ENCODE data around the gene CXCL3.

Gene CXCL3

DNA sequence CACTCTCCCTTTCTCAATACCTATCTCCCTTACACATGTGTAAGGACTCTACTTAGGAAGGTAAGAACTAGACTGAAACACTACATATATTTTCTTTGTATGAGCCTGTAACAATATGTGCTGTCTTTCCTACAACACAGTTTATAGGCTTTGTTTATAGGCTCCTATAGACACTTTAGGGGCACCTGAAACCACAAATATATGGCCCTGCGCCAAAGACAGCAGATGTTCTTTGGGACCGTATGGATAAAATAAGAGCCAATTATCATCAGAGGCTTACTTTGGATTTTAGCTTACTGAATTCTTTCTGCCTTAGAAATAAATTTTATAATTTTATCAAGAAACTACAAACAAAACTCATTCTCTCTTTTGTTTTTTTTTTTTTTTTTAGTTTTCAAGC is 16.6 kb upstream of the CXCL3 start:
- DNase-seq = no peak

DNA sequence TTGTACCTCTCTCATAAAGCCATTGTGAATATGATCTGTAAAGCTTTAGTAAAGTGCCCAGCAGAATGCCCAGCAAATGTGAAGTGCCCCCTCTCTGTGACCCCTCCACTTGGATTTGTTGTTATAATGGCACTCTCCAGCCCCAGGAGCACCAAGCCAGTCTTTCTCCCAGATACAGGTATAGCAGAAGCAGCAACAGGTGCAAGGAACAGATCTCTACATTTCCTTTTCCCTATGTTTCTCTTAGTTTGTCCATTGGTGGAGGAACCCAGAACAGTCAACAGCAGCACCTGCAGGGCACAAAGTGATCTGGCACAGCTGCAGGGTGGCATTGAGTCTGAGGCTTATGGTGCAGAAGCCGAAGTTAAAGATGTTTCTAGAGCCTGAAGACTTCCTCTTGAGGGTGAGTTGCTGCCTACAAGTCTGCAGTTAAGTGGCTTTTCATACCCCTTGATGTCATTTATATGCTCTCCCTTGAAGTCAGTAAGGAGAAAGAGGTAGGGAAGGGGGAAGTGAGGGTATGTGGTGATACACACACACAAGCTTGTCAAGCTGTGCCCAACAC is 16.1 kb upstream of the CXCL3 start:
- no peak for DNase-seq

DNA sequence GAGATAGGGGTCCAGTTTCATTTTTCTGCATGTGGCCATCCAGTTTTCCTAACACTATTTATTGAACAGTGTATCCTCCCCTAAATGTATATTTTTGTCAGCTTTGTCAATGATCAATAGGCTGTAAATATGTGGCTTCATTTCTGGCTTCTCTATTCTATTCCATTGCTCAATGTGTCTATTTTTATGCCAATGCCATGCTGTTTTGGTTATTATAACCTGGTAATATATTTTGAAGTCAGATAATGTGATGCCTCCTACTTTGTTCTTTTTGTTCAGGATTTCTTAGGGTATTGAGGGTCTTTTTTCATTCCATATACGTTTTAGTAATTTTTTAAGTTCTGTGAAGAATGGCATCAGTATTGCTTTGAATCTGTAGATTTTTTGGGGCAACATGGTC is 8.7 kb upstream of the CXCL3 start:
- no peak for DNase-seq

DNA sequence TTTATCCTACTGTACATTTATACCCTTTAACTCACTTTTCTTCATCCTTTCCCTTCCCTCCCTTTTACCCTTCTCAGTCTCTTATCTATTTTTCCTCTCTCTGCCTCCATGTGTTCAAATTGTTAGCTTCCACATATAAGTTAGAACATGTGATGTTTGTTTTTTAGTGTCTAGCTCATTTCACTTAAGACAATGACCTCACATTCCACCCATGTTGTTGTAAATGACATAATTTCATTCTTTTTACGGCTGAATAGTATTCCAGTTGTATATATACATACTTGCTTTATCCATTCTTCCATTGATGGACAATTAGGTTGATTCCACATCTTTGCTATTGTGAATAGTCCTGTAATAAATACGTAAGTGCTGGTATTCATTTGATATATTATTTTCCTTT is 7.3 kb upstream of the CXCL3 start:
- no peak for DNase-seq

DNA sequence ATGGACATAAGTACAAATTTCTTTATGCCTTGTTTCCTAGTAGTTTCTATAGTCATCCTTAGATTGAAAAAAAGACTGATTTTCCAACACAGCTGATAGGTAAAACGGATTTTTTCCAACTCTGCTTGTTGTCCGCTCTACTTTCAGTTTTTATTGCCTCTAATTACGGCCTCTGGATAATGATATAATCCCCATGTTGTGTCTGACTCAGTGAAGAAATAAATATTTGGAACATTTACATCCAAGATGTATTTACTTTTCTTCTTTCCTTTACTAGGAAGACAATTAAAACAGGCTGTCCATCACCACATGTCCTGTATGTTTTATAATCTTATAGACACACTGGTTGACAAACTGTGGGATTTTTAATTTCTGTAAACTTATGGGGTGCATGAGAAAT is 6.8 kb upstream of the CXCL3 start:
- DNase-seq = no peak

DNA sequence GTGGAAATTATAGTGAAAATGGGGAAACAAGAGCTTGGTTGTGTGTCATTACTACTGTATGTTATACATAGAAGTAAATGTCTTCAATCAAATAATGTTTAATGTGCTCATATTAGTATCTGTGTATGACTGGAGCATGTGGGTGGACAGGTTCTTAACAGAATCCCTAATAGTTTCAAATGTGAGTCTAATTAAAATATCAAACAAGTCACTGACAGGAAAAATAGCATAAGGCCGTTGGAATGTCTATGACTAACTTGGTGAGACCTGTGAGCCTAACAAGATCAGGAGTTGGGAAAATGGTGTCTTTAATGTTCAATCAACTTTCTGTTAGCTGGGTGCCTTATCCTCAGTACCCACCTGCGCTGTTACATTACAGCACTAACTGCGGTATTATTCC is 6.2 kb upstream of the CXCL3 start:
- DNase-seq = no peak

DNA sequence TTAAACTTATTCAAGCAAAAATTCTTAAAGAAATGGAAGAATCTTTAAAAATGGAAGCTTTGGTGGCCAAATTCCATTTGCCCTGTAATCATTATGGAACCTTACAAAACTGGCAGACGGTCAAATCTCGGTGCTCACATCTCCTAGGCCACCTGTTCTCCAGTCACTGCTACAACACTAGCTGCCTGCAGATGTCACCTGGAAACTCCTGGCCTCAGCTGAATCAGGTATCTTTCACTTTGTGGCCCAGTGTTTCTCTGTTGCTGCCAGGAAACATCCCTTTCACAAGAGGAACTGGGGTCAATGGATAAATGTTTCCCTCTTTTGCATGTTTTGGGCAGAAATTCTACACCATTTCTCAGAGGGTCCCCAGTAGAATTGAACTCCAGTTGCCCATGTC is 4.2 kb upstream of the CXCL3 start:
- DNase-seq = no peak

DNA sequence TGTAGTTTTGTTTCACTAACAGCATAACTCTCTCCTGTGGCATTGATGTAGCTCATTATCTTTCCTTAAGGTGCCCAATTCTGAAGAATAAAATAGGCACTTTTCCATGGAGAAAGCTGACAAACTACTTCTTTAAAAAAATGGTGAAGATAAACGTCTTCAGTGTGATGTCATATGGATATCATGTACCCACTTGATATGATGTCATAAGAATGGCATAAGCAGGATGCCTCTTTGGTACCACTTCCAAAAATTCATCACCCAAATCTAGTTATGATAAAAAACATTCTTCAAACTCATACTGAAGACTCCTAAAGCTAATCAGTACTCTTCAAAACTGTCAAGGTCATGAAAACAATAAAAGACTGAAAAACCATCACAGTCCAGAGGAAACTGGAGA is 2.9 kb upstream of the CXCL3 start:
- DNase-seq = no peak

DNA sequence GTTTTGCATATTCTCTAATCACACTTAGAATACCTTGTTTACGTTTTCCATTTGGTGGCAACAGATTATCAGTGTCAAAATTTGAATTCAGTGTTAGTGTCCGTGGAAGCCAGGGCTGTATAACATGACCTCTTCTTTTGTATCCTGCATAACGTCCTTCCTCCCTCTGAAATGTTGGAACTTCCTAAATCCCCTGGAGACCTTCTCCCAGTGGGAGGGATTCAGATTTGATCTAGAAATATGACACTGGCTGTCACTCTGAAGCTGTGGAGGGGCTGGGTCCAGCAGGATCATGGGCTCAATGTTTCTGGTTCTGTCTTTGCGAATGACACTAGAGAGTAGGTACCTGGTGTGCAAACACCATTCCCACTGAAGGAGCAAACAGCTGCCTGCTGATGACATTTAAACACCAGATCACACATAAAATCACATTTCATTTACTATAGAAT is 850 bp upstream of the CXCL3 start:
- DNase-seq = no peak

DNA sequence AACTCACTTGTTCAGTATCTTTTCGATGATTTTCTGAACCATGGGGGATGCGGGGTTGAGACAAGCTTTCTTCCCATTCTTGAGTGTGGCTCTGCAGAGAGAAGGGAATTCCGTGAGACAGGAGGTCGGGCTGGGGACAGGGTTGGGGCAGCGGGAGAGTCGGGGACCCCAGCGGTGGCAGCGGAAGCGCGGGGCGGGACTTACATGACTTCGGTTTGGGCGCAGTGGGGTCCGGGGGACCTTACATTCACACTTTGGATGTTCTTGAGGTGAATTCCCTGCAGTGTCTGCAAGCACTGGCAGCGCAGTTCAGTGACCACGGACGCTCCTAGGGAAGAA is 434 bp downstream of the CXCL3 start:
- DNase-seq = no peak

DNA sequence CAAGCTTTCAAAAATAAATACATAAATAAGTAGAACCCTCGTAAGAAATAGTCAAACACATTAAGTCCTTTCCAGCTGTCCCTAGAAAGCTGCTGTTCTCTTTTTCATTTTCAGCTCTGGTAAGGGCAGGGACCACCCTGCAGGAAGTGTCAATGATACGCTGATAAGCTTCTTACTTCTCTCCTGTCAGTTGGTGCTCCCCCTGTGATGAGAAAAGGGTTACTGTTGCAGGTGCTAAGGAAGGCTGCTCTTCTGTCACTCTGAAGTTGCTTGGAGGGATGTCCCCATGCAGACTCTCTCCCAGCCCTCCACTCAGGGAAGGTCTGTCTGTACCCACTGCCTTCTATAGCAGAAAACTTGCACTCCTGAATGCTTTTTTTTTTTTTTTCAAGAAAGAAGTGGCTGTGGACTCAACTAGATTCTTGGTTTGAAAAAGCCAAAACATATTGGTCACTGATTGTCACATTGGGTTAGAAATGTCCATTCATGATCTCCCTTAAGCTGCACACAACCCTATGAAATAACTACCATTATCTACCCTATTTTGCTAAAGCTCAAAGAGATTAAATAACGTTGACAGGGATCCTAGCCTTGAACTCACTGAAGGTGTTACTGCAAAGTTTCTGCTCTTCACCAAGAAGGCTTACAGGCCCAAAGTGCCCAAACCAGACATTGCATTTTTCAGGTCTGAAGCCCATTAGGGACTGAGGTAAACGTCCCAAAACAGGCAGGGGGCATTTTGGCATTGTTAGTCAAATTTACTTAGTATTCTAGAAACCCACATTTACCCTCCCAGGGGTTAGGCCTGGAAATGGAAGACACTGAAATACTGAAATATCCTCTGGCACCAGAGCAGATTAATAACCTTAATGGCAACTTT is 1.2 kb downstream of the CXCL3 start:
- no peak for DNase-seq

DNA sequence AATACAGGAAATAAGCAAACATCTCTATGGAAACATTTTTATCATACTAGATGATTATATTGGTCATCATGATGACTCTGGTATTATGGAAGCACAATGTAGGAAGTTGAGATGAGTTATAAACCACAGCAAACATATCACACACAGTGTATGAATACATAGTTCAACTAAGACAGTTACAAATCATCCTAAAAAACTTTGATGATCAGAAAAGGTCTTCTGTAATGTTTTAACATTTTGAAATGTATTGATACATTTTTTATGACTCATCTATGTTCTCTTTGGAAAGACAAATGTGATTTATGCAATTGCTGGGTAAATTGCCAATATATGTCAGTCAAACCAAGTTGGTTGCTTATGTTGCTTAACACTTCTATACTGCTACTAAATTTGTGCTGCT is 4.8 kb downstream of the CXCL3 start:
- no peak for DNase-seq

DNA sequence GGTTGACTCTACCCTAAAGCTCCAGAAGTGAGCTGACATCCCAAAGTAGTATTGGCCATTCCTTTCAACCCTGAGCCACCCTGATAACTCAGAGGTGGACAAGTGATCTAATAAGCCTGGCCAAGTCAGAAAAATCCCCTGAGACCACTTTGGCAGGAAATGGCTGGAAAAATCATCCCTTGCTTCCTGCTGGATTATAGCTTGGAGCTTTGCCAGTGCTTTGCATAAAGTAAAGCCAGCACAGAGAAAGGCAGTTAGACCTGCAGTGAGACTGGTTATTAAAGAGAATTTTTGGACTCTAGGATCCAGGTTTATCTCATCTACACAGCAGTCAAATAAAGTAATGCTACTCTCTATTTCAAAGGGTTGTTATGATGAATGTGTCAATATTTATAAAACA is 6.4 kb downstream of the CXCL3 start:
- DNase-seq = no peak

DNA sequence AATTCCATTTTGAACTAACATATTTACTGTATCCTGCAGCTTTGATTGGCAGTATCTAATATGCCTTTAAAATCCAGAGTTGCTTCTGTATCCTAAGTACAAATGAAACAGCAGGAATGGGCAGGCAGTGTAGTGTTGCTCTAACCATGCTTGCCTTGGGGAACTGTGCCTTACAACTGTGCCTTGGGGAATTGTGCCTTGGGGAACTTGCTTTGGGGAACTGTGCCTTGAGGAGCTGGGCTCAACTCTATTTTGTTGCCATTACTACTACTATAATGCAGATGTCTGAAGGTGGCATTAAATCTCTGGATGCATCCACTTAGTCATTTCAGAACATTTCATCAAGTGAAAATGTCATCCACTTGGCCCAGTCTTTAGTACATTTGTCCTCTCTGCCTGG is 6.9 kb downstream of the CXCL3 start:
- no peak for DNase-seq

DNA sequence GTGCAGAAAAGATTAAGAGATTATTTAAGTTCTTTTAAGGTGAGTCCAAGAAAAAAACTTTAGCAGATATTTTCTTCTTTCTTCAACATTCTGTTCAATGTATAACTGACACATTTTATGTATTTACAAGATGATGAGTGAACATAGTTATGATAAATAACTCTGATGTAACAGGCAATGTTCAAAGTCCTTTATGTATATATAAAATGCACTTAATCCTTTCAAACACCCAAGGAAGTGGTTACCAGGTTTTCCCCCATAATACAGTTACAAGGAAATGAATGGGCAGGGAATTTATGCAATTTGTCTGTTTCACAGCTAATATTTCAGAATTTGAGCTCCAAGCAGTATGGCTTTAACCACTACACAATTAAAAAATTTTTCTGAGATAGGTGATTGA is 8.2 kb downstream of the CXCL3 start:
- no peak for DNase-seq

DNA sequence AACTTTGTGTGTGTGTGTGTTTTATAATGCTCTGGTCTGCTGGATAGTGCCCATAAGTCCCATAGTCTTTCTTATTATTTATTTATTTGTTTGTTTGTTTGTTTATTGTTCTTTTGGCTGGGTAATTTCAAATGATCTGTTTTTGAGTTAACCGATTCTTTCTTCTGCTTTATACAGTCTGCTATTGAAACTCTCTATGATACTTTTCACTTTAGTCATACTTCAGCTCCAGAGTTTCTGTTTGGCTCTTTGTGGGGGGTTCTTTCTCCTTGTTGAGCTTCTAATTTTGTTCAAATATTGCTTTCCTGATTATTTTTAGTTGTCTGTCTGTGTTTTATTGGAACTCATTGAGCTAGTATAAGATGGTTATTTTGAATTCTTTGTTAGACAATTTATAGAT is 10.0 kb downstream of the CXCL3 start:
- DNase-seq = no peak

DNA sequence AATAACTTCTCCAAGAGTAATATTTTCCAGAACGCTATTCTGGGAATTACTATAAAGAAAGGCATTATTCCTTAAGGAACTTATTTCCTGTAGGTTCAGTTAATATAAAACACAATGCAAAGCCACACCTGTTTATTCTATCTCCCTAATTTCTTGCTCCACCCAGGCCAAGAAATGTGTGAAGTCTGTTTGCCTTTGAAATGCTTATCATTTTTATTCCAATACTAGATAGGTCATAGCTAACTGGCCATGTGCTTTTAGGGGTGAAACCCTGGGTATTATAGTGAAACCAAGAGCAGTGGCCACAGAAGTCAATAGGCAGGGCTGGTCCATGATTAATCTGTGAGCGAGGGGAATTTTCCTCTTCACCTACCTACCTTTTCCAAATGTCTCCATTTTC is 14.8 kb downstream of the CXCL3 start:
- no peak for DNase-seq

DNA sequence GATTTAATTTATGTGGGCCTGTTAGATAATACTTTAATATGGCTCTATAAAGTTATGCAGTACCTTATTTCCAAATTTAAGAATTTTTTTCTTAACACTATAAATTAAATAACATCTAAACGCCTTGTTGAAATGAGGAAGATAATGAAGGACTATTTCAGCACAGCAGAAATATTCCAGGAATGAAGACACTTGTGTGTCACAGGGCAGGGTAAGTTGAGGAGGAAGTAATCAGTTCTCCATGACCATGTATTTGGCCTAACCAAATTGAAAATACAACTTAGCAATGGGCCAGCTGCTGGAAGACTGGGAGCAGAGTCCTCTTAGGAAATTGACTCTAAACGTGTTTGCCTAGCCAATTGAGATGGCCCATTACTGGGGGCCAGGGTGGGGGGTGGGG is 16.9 kb downstream of the CXCL3 start:
- DNase-seq = no peak

DNA sequence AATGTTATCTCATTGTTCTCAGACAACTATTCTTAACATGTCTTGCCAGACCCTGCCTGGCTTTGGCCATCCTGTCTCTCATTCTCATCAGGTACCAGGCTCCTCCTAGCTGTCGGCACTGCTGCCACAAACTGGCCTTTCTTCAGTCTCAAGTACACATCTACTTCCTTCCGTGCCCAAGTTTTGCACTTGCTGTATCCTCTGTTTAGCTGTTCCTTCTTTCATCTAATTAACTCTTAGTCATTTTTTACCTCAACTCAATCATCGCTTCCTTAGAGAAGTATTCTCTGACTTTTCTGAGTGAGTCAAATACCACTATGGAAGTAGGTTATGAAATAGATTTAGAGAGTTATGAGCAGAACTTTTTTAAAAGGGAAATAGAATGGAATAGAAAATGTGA is 19.7 kb downstream of the CXCL3 start:
- DNase-seq = no peak

DNA sequence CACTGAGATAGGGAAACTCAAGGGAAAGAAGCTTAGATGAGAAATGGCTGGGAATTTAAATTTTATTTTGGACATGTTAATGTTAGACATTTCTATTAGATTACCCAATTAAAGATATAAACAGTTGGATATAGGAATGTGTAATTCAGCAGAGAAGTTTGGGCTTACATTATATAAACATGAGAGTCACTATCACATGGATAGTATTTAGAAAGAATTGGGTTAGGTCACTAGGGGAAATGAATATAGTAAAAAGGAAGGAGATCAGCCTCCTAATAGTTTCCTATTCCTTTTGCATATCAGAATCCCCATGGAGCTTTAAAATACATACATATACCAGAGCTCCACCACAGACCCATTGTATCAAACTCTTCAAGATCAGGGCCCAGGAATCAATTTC is 20.4 kb downstream of the CXCL3 start:
- DNase-seq = no peak

DNA sequence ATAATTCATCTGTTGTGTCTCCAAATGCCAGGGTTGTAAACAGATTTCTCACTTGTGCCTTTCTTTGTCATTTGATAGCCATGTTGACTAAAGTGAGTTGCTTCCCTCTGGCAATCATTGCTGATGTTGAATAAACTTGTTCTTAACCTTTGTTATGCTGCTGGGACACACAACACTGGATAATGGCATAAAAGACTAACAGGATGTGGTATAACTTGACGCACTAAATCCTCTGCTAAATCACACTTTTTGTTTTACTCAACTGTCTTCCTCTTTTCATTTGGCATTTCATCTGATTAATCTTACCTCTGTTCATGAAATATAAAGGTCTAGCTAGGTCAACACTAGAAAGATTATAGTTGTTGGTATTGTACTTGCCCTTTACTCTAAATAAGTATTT is 22.4 kb downstream of the CXCL3 start:
- DNase-seq = no peak

DNA sequence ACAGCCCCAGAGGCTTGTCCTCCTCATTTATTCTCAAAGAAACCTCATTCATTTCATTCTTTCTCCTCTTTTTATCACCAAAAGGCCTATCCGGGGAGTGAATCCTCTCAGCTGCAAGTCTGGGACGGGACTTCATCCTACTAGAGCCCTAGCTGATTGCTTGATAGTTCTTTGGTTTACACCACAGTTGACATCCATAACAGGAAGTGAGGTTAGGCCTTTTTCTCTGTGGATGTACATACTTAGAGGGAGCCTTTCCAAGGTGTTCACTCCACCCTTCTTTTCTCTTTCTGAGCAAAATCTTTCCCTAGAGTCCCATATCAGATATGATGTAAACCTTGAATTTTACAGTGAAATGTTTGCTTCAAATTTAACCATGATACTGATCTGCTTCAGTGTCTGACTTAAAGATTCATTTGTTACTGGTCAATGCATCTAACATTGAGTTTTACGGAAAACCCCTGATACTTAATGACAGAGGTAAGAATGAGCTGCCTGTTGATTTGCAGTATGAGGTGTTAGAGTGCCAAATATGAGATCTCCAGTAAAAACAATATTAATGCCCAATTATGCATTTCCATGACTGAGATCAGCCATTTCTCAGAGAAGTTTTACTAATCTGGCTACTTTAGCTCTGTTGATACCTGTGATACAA is 23.2 kb downstream of the CXCL3 start:
- no peak for DNase-seq

DNA sequence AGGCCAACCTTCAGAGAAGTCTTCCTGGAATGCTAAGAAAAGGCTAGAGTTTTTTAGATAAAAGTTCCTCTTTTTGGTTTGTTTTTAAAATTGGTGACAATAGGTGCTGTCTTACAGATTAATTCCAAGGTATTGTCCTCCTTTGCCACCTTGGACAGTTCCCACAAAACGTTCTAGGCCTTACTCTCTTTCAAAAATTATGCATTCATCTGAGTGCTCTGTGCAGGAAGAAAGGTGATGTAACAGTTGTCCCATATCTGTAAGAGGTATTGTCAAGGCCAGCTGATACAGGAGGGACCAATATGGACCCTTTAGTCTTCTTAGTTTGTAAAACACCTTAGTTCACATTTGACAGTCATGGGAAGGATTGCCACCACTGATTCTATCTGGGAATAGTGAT is 24.2 kb downstream of the CXCL3 start:
- DNase-seq = no peak

DNA sequence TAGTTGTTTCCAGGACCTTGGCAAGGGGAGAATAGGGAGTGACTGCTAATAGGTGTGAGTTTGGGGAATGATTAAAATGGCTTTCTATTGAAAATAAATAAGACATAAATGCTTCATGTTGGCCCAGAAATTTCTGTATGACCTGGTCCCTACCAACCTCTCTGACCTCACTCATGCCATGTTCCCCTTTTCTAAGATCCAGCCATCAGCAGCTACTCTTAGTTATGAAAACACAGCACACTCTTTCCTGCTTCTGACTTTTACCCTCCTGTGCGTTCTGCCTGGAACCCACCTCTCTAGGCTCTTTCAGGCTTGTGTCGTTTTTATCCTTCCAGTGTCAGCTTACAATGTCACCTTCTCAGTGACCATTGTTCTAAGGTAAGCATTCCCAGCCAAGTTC is 25.2 kb downstream of the CXCL3 start:
- no peak for DNase-seq

DNA sequence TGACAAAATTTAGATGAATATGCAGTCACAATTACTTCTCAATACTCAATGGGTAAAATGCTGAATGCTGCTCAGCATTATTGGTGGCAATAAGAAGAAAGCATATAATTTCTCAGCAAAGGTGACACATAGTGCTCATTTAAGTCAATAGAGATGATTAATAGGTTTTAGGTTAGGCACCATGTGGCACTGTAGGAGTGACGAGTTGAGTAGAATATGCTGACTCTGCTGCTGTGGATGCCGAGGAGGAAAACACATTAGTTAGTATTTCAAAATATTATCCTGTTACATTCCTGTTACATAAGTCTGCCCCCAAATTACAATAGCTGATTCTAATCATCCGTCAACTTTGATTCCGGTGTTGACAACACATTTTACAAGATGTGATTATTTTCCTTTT is 26.4 kb downstream of the CXCL3 start:
- no peak for DNase-seq
